ENCODE data around the gene NEURL2. TPM values are rescaled to one million over a fixed set of nuclear protein-coding genes. Genes with fewer than 3 reads are reported as not detected.
A peak's percentile ranks its signal among the peaks of the same experiment; 100 is the strongest.

NEURL2 gene
- total RNA-seq, 1 donor from 2014 or later, result 8.3 TPM

DNA sequence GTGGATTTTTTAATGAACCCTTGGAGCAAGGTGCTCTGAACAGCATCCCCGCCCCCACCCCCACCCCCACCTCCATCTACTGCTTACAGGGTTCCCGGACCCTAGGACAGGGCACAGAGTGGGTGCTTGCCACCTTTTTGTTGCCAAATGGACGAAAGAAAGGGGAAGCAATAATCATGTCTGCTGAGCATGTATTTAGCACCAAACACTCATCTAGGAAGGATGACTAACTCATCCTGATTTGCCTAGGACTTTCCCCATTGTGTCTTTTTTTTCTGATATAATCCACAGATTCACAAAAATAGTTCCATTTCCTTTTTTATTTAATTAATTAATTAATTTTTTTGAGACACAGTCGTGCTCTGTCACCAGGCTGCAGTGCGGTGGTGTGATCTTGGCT lies 22.1 kb upstream of the NEURL2 start:
- no peak for DNase-seq (ENCODE audit: low spot score in 2 of 2, unreplicated experiment in 2 of 2)
- TF ChIP-seq, protein P1, sequence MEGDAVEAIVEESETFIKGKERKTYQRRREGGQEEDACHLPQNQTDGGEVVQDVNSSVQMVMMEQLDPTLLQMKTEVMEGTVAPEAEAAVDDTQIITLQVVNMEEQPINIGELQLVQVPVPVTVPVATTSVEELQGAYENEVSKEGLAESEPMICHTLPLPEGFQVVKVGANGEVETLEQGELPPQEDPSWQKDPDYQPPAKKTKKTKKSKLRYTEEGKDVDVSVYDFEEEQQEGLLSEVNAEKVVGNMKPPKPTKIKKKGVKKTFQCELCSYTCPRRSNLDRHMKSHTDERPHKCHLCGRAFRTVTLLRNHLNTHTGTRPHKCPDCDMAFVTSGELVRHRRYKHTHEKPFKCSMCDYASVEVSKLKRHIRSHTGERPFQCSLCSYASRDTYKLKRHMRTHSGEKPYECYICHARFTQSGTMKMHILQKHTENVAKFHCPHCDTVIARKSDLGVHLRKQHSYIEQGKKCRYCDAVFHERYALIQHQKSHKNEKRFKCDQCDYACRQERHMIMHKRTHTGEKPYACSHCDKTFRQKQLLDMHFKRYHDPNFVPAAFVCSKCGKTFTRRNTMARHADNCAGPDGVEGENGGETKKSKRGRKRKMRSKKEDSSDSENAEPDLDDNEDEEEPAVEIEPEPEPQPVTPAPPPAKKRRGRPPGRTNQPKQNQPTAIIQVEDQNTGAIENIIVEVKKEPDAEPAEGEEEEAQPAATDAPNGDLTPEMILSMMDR (IDR thresholded peaks at IDR 0.05; ENCODE audit: unreplicated experiment), result no peak
- peaks cover 7% of the 10 kb centered on the region for H3K36me3 Mint-ChIP-seq
- no peak overlapping the region for H3K27ac Mint-ChIP-seq
- peak overlapping the region; percentile 48 for H3K4me3 Mint-ChIP-seq
- peaks cover 8% of the 10 kb centered on the region for H3K4me1 Mint-ChIP-seq
- H3K27me3 Mint-ChIP-seq (ENCODE audit: low read depth), result no peaks in the 10 kb centered on the region
- no peaks in the 10 kb centered on the region for H3K9me3 Mint-ChIP-seq

DNA sequence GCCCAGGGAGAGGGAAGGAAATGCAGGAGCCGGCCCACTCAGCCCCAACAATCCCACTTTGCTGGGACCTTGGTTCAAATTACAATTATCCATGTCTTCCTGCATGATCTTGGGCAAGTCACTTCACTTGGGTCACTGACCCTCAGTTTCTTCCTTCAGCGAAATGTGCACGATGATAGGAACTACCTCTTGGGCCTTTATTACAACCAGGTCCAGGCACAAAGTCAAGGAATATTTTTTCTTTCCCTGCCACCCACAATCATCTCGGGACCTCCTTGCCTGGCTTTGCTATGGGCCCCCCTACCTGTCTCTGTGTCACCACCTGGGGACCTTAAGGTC lies 21.3 kb upstream of the NEURL2 start:
- Mint-ChIP-seq H3K27ac (peak overlapping the region; percentile 94), H3K27me3 (ENCODE audit: low read depth) (no peaks in the 10 kb centered on the region), H3K4me3 (peak overlapping the region; percentile 76), H3K4me1 (peaks cover 8% of the 10 kb centered on the region), H3K9me3 (no peaks in the 10 kb centered on the region), H3K36me3 (peaks cover 15% of the 10 kb centered on the region)
- no peak for DNase-seq (ENCODE audit: low spot score in 2 of 2, unreplicated experiment in 2 of 2)
- TF ChIP-seq, protein P1 (IDR thresholded peaks at IDR 0.05; ENCODE audit: unreplicated experiment), result no peak

DNA sequence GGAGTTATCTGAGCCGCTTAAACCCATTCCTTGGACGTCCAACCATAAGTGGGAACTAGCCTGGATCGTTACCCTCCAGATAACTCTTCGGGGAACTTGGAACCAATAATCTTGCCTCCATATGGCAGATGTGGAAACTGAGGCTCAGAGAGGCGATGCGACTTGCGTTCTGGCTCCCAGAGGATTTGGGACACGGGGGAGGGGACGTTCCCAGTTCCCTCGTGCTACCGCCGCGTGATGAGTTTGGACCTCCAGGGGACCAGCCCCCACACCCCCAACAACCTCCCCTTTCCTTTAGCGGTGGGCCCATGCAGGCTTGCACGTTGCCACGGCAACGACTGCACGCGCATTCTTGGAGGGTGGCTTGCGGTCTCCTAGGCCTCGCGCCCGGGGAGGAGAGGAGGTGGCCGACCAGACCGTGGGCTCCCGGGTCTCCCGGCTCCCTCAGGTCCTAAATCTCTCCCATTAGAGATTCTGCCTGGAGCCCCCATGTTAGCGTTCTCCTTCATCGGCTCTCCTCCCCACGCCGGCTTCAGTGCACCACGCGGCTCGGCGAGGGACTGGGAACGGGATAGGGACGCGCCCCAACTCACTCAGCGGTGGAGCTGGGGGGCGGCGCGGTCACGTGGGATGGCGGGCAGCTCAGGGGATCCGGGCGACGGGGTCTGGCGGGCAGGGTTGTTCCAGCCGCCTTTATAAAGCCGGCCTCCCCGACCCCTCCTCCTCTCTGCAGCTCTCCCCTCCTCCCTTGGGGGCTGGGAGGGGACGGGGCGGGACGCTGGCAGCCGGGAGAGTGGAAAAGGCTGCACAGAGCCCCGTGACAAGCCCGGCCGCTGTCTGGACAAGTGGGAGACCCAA lies 20.7 kb upstream of the NEURL2 start, which contains the start of gene PLTP:
Gene PLTP (minus strand): TSS at position 670 of the 858 bp plus-strand sequence. CDS start 703 bp downstream, outside the sequence.
- TF ChIP-seq, protein P1 (IDR thresholded peaks at IDR 0.05; ENCODE audit: unreplicated experiment), result no peak
- Mint-ChIP-seq H3K4me1 (peaks cover 8% of the 10 kb centered on the region), H3K36me3 (peaks cover 17% of the 10 kb centered on the region), H3K27ac (peak within 1 kb of the TSS; percentile 94), H3K27me3 (ENCODE audit: low read depth) (no peaks in the 10 kb centered on the region), H3K9me3 (no peaks in the 10 kb centered on the region), H3K4me3 (peak within 1 kb of the TSS; percentile 76)
- peak; percentile 60 to 75 for DNase-seq (ENCODE audit: low spot score in 2 of 2, unreplicated experiment in 2 of 2)

DNA sequence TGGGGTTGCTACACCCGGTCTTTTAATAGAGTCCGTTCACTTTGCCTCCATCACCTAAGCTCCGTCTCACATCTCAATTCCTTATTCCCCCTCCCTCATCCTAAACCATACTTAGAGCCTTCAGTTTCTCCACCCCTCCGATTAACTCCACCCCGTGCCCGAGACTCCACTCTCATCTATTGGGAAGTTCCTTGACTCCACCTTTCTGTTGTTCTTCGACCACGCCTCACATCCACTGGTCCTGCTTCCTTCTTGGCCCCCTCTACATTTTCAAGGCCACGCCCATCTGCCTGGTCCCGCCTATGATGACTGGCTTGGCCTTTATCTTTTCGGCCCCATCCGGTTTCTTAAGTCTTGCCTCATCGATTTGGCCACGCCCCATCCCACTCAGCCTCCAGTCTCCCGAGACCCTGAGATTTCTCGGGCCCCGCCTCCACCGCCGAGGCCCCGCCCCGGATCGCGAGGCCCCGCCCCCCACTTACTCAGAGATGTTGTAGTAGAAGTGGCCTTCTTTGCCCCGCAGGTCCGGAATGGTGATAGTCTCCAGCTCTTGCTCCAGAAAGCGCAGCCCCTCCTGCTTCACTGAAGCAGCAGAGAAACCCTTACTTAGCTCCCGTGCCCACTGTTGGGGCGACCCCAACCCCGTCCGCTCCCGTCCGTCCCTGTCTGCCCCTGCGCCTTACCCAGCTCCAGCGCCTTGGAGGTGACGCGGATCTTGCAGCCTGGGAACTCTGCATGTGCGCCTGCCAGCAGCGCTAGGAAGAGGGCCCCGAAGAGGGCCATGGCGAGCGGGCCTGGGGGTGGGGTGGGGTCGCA lies 19.9 kb upstream of the NEURL2 start:
- Mint-ChIP-seq H3K27ac (peak overlapping the region; percentile 94), H3K36me3 (peaks cover 21% of the 10 kb centered on the region), H3K9me3 (no peaks in the 10 kb centered on the region), H3K4me1 (peaks cover 8% of the 10 kb centered on the region), H3K27me3 (ENCODE audit: low read depth) (no peaks in the 10 kb centered on the region), H3K4me3 (peak overlapping the region; percentile 76)
- DNase-seq (ENCODE audit: low spot score in 2 of 2, unreplicated experiment in 2 of 2), result peak; percentile 93 to 98
- TF ChIP-seq, protein P1 (IDR thresholded peaks at IDR 0.05; ENCODE audit: unreplicated experiment), result no peak

DNA sequence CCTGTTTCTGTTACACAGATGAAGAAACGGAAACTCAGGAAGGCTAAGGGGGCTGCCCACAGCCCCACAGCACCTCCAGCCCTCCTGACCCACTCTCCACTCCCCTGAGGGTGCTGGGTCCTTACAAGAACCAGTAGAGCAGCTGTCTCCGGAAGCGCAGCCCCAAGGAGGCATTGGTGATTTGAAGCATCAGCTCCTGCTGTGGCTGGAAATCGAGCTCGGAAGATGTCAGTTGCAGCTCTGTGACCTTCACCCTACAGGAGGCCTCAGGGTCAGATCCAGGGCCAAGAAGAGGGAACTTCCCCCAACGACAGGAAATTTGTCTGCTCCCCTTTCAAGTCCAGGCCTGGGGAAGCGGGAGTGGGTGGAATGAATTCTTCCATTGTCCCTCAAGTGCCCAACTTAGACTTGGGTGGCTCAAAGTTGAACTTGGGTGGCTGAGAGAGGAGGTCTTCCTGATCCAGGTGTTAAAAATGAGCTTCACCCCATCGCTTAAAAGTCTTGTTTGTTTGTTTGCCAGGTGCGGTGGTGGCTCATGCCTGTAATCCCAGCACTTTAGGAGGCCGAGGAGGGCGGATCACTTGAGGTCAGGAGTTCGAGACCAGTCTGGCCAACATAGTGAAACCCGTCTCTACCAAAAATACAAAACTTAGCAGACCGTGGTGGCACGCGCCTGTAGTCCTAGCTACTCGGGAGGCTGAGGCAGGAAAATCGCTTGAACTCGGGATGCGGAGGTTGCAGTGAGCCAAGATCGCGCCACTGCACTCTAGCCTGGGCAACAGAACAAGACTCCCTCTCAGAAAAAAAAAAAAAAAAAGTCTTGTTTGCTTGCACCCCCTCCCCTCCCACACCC lies 19.0 kb upstream of the NEURL2 start:
- H3K4me1 Mint-ChIP-seq, result peaks cover 8% of the 10 kb centered on the region
- DNase-seq (ENCODE audit: low spot score in 2 of 2, unreplicated experiment in 2 of 2), result no peak
- no peaks in the 10 kb centered on the region for H3K27me3 Mint-ChIP-seq (ENCODE audit: low read depth)
- peak overlapping the region; percentile 76 for H3K4me3 Mint-ChIP-seq
- peak overlapping the region; percentile 94 for H3K27ac Mint-ChIP-seq
- H3K9me3 Mint-ChIP-seq, result no peaks in the 10 kb centered on the region
- TF ChIP-seq, protein P1 (IDR thresholded peaks at IDR 0.05; ENCODE audit: unreplicated experiment), result no peak
- H3K36me3 Mint-ChIP-seq, result peaks cover 25% of the 10 kb centered on the region

Measured in mesothelial cell of epicardium (in vitro differentiated cells).